GM12891 (cell line): ENCODE results near the gene SLC29A4.
"Not testable (repeated sequence)": the region's sequence is repeated elsewhere in the genome, so short reads cannot be mapped to it uniquely, and the experiment has no call there.

Source experiments
- DNase-seq: peaks from one replicate; pipeline ENCODE4 v3.0.0; 2011; ENCODE audit warnings: low spot score; ENCODE audit not compliant: insufficient read length
- FAIRE-seq: peaks from 2 replicates; lab custom pipeline; 2011; peaks lifted over from hg19 to GRCh38; lab: Jason Lieb, UNC
- PAX5 ChIP-seq: IDR thresholded peaks from 2 replicates; pipeline ENCODE4 v1.6.1; 2011; ENCODE audit warnings: low read length, moderate library complexity, mild to moderate bottlenecking; ENCODE audit not compliant: insufficient read depth, severe bottlenecking
- POLR2A ChIP-seq: IDR thresholded peaks from 2 replicates; pipeline ENCODE4 v1.6.1; 2011; ENCODE audit warnings: low read depth, low read length, control low read depth
- POLR2AphosphoS5 ChIP-seq: IDR thresholded peaks from 2 replicates; pipeline ENCODE4 v1.6.1; 2011; ENCODE audit warnings: low read depth, low read length, control low read depth
- POU2F2 ChIP-seq: IDR thresholded peaks from 2 replicates; pipeline ENCODE4 v1.6.1; 2011; ENCODE audit warnings: low read depth, mild to moderate bottlenecking, control low read depth, low read length, moderate library complexity
- SPI1 ChIP-seq: IDR thresholded peaks from 2 replicates; pipeline ENCODE4 v1.6.1; 2011; ENCODE audit warnings: low read depth, low read length, control low read depth
- TAF1 ChIP-seq: IDR thresholded peaks from 2 replicates; pipeline ENCODE4 v1.6.1; 2011; ENCODE audit warnings: low read depth, low read length, control low read depth

Gene SLC29A4

DNA sequence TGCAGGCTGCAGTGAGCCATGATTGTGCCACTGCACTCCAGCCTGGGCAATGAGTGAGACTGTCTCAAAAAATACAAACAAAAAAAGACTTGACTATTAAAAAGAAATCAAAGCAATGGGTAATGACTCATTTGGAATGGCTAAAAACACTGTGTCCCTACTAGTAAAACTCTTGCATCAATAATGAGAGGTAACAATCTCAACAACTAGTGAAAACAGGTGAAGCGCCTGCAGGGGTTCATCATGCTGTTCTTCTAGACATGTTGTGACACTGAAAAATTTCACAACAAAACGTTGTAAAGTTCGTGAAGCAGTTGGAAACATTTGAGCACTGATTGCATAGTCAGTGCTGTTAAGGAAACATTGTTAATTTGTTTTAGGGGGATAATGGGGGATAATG lies 26.9 kb upstream of the SLC29A4 start:
- DNase-seq (no peak), FAIRE-seq (no peak)
- TF ChIP-seq POLR2AphosphoS5 (no peak), PAX5 (no peak), POU2F2 (no peak), POLR2A (no peak), TAF1 (no peak), SPI1 (no peak)

DNA sequence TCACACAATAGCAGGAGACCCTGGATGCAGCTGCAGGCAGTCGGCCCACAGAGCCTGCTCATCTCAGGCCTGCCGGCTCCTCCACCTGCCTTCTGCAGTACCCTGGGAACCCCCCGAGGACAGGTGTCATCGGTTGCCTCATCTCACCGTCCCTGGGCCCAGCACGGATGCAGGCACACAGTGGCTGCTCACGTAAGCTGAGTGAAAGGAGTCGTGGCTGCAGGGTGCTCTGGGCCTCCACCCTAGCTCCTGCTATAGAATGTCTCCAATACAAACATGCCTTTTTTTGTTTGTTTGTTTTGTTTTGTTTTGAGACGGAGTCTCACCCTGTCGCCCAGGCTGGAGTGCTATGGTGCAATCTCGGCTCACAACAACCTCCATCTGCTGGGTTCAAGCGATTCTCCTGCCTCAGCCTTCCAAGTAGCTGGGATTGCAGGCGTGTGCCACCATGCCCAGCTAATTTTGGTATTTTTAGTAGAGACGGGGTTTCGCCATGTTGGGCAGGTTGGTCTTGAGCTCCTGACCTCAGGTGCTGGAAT lies 22.1 kb upstream of the SLC29A4 start:
- DNase-seq, FAIRE-seq: not testable (repeated sequence)

DNA sequence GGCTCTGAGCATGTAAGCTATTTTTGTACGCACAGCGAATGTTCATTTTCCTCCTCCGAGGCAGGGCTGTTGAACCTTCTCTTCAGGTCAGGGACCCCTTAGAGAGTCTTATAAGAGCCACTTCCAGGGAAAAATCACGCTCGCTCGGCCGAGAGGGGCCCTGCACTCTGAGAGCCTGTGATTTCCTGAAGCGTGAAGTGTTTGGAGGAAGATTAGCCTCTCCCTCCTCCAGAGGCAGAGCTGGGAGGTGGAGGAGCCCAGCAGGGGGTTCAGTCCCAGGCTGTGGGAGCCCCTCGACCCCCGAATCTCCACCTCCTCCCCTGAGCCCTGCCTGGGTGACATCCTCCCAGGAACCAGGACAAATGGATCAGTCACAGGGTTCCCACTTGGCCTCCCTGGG lies 19.7 kb upstream of the SLC29A4 start:
- DNase-seq, FAIRE-seq: not testable (repeated sequence)

DNA sequence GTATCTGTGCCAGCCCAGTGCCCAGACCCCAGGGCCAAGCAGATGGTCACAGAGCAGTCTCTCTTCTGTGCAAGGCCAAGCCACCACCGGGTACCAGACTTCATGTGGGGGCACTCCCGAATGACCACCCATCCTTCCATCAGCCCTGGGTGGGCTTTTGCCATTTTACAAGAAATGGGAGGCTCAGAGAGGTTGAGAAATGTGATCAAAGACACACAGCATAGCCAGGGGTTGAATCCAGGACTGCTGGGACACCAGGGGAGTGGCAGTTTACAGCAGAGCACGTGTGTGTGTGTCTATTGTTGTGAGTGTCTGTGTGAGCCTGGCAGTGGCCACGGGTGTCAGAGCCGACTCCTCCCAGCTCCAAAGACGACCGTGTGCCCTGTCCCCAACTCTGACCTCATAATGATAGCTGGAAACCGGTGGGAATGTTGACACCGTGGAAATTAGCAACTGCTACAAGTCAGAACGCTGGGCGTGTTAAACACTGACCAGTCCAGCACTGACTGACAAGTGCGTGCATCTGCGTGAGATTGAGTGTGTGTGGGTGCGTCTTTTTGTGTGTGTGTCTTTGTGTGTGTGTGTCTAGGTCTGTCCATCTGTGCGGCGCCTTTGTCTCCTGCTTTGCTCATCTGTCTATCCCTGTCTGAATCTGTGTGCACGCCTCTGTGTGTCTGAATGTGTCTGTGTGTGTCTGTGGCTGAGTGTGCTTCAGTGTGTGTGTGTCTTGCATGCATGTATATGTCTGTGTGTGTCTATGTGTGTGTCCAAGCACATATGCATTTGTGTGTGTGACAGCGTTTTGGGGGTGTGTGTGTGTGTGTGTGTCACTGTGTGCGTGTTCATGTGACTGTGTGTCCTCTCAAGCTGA lies 17.2 kb upstream of the SLC29A4 start:
- no peak for TF ChIP-seq SPI1
- TF ChIP-seq POLR2AphosphoS5 = no peak
- no peak for TF ChIP-seq PAX5
- TF ChIP-seq POLR2A = no peak
- FAIRE-seq = no peak
- no peak for DNase-seq

DNA sequence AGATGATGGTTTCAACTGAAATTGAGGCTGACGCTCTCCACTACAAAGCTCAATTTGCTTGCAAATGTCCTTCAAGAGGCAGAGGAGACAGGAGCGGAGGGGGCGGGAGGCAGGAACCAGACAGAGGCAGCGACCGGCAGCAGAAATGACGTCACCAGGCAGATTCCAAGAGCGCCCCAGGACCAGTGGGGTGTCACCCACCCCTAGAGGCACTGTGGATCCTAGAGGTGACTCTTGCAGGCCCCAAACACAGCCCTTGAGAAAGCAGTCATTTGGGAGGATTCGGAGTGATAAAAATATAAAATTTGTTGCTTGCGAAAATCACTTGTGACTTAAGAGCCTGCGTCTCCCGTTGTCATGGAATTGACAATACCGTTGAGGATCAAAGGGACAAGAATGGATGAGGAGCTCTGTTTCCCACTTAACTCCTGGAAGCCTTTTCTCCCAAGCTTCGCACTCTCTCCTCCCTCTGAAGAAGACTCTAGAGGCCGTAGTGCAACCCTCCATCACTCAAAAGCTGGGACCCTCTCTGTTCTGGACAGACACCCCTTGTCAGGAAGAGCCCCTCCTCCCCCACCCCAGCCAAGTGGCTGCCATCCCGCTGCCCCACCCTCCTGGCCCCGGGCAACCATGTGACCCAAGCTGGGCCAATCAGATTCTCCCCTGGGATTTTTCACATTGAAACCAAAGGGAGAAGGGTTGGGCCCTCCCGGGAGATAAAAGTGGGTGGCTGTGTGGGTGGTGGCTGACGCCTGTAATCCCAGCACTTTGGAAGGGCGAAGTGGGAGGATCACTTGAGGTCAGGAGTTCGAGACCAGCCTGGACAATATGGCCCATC lies 16.3 kb upstream of the SLC29A4 start:
- TF ChIP-seq TAF1 (no peak), SPI1 (no peak), POLR2A (no peak), PAX5 (no peak), POLR2AphosphoS5 (no peak), POU2F2 (no peak)
- no peak for FAIRE-seq
- no peak for DNase-seq

DNA sequence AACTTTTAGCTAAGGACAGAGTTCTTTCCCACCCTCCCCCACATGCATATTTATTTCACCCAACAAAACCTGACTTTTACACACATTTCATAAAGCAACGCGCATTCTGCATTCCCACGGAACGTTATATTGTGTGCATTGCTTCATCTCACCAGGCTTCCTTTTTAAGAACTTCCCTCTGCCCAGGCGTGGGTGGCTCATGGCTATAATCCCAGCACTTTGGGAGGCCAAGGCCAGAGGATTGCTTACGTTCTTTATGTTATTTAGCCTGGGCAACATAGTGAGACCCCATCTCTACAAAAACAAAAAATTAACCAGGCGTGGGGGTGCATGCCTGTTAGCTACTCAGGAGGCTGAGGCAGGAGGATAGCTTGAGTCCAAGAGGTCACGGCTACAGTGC lies 14.9 kb upstream of the SLC29A4 start:
- not testable (repeated sequence) for FAIRE-seq, DNase-seq

DNA sequence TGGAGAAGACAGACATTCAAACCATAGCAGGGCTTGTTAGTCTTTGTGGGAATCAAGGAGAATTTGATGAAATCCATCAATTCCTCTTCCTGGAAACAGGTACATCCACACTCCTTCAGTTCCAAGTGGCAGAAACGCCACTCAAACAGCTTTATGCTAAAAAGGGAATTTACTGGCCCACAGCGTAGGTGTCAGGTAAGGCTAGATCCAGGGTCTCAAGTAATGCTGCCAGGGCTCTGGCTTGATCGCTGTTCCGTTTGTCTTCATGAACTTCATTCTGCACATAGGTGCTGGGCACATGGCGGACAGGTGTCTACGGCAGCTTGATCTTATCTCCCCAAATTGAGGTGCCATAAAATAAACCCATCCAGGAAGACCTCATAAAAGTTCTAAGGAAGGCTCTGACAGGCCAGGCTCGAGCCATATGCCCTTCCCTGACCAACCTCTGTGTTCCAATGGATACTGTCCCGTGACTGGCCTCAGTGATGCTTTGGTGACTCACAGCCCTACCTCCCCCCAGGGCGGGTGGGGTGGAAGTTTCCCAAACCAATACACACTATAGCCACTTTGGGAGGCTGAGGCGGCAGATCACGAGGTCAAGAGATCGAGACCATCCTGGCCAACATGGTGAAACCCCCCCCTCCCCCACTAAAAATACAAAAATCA lies 12.6 kb upstream of the SLC29A4 start:
- not testable (repeated sequence) for DNase-seq, FAIRE-seq

DNA sequence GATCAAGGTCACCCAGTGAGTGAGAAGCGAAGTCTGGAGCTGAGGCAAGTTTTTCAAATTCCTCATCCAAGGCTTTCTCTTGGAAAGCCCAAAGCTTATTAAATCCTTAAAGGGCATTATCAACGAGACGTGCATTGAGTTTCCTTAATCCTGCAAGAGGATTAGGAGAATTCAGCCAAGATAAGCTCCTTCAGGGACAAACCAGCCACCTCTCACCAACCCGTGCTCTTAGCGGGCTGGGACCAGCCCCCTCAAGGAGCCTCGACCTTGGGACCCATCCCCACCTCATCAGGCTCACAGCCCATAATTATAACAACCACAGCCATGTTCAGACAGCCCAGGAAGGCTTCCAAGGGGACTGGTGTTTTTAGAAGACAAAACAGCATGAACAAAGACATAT lies 12.0 kb upstream of the SLC29A4 start:
- FAIRE-seq (no peak), DNase-seq (no peak)
- TF ChIP-seq PAX5 (no peak), POLR2A (no peak)

DNA sequence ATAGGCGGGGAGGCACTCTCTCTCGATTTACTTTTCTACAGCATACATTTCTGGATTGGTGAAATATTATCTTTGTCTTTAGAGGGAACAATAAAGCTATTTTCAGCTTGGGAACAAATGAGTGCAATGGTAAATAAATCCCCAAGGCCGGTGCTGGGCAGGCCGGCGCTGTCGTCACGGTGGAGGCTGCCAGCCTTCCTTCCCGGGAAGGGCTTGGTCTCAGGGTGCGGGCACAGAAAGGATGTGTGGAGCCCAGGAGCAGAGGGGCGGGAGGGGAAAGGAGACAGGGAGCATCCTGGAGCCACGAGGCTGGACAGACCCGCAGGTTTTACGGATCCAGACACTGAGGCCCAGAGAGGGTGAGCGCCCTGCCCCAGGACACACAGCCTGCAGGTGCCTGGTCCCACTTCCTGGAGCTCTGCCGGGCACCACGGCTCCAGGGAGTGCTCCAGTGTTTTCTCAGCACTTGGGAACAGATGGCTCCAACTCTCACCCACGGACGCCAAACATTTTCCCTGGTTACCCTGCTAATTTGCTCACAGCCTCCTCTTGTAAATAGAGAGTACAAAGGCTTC lies 8.8 kb upstream of the SLC29A4 start:
- DNase-seq, FAIRE-seq: not testable (repeated sequence)

DNA sequence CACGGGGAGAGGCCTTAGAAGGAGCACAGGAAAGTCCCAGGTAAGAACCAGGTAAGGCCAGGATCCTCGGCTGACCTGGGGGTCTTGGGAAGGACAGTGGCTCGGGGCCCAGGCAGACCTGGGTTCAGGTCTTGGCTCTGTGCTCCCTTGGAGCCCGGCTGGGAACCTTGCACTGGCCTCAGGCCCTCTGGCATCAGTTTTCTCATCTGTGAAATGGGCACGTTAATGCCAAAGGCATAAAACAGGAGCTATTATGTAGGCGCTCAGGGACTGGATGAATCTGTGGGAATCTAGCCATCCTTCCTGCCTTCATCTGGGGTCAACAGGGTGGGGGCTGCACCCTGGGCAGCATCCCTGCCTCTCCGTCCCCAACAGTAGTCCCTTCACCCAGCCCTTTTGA lies 8.3 kb upstream of the SLC29A4 start:
- DNase-seq = no peak
- FAIRE-seq = no peak
- TF ChIP-seq POLR2A (no peak), PAX5 (no peak)

DNA sequence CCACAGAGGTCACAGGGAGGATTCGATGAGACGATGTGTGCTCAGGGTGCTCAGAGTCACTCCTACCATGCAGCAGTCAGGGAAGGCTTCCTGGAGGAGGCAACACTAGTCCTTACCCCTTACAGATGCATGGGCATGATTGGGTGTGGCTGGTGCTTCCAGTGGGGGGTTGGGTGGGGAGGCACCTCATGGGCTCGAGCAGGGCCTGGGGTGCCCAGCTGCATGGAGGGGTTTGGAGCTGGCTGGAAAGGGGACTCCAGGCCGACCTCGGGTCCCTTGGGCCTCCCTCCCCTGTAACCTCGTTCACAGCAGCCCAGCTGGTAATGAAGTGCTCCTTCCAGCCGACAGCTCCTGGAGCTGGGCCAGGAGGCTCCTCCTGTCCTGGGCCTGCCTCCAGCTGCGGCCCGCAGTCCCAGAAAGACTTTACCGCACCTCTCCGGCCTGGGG lies 7.7 kb upstream of the SLC29A4 start:
- DNase-seq, FAIRE-seq: not testable (repeated sequence)

DNA sequence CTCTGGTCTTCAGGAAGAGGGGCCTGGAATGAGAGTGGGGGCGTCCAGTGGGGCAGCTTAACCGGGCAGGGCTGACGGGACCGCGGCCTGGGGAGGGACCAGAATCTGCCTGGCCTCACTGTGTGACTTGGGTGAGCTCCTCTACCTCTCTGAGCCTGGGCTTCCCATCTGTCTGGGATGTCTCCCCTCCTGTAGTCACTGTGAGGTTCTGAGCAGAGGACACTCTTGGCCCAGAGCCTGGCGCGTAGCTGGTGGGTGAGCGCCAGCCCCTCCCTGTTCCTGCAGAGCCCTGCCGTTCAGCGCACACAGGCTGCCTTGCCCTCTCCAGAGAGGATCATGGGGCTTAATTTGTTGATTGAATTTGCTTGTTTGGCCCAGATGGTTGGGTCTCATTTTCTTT lies 7.2 kb upstream of the SLC29A4 start:
- DNase-seq, FAIRE-seq: not testable (repeated sequence)

DNA sequence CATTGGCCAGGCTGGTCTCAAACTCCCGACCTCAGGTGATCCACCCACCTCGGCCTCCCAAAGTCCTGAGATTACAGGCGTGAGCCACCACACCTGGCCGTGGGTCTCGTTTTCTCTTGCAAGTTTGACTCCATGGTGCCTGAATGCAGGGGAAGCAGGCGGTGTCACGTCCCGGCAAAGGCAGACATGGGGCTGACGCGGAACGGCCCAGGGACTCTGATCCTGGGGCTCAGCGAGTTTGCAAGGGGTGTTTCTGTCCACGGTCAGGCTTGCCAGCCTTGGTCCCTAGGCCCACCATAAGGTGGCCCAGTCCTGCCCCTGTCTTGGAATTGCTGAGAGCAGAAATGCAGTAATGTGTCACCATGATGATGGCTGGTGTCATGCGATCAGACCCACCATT lies 6.6 kb upstream of the SLC29A4 start:
- DNase-seq, FAIRE-seq: not testable (repeated sequence)
